Activated CD8-positive, alpha-beta memory T cell treated with anti-CD3 and anti-CD28 coated beads, Interleukin-2, amount 50 U/mL, for 48 hours (primary cell): ENCODE data around the gene KLHL22.

Source experiments
- DNase-seq: peaks from one replicate; pipeline ENCODE4 v3.0.0-alpha.2; 2020

The KLHL22 gene

DNA sequence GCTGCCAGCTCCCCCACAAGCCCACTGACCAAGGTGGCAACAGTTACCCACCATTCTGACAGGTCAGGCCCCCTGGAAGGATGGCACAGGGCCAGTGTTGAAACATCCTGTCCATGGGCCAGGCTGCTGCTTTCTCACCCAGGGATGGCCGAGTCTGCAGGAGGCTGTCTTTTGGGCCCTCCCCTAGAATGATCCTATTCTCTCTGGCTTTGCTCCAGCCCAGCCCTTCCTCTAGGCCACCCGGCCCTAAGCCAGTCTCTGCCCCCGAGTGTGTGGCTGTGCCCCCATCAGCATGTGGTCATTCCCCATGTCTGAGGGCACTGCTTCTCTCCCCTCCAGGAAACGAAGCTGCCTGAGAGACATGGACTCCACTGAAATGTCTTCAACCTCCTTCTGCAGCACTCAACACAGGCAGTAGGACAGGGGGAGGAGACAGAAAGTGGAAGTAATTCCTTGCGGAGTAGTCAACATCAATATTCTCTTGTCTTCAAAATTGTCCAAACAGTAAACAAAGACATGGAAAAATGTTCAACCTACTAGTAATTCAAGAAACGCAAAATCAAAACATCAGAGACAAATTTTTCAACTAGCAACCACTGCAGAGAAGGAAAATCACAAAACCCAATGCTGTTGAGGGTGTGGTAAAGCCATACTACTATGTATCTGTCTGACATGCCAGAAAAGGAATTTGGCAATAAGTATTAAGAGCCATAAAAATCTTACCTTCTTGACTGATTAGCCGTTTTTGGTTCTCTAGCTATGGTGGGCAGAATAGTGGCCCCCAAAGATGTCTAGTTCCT is 52.9 kb downstream of the KLHL22 start:
- DNase-seq = no peak

GRCh38 chr22:20441631-20442484 is 53.7 kb downstream of the KLHL22 start:
- DNase-seq = no peak

- no peak for DNase-seq
Observed at GRCh38 chr22:20440637-20441591, 54.7 kb downstream of the KLHL22 start.

DNA sequence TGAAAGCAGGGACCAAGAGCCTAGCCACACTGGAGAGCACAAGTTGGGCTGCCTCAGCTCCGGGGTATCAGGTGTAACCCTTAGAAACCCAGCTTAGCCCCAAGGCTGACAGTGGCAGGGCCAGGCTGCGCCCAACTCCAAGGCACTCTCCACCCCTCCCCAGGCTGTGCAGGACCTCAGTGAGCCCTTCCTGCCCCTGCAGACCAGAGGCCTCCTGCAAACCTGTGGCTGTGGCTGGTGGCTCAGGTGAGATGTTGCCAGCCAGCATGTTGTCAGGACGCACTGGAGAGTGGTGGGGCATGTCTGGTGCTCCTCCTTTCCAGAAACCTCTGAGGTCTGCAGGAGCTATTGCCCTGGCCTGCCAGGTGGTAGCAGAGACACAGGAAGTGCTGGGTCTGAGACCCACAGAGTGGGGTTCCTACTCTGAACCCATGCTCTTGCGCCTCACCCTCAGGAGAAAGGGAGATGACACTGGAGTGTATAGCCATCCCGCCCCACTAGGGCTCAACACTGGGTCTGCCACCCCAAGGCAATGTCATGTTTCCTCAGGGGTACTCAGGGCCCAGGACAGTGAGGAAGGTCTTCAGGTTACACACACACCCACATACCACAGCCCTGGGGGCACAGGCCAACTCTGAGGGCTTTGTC is 55.5 kb downstream of the KLHL22 start:
- no peak for DNase-seq

DNA sequence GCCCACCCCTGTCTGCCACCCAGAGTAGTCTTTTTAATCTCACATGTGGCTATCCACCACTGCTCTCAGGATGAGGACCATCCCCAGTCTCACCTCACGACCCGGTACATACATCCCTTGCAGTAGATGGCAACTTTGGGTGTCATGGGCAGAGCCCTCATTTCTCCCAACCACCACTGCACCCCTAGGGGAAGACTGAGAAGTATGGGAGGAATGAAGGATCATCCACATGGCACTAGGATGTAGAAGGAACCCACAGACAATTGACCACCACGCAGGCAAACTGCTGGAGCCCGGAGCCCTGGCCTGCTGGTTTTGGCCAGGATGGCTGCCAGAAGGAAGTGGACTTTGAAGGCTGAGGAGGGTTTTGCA is 56.1 kb downstream of the KLHL22 start:
- DNase-seq = no peak

- no peak for DNase-seq
Observed at GRCh38 chr22:20438678-20439492, 56.7 kb downstream of the KLHL22 start.

DNA sequence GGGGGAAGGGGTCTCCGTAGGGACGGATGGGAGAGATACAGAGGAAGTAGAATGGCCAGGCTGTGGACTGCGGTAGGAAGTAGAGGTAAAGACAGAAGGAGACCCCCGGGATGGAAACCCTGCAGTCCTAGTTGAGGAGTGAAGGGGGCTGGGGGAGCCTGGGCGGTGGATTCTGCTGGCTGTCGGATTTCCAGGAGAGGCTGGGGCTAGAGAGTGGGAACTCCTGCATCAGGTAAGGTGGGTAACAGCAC is 57.2 kb downstream of the KLHL22 start:
- DNase-seq = no peak

DNA sequence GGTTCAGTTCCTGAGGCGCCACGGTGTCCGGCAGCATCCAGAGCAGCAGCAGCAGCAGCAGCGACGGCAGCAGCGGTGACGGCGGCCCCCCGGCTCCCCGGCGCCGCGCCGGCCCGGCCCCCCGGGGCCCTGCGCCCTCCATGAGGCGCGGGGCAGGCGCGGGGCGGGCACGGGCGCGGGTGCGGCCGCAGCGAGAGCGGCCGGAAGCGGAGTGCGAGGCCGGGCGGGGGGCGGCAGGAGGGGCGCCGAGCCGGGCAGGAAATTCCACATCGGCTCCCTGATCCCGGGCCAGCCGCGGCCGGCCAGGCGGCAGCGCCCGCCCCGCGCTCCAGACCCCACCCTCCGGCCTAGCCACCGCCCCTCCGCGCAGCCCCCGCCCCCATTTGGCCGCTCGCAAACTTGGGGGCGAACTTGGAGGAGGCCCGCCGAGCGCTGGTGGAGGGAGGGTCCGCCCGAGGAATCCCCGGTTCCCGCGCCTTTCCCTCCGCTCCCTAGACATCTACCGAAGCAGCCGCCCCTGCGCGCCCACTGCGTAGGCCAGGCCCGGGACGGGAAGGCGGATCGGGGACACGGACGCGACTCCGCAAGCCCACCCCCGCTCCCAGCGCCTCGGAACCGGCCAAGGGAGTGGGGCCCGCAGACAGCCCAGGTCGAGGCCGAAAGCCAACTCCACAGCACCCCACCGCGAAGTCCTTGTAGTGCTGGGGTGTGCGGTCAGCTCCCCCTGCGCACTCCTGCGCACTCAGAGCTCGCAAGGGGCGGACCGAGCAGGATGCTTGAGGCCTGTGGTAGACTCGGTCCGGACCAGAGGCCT is 57.8 kb downstream of the KLHL22 start, which contains the start of gene SCARF2:
Gene SCARF2 (minus strand): TSS at position 213 of the 814 bp plus-strand sequence. CDS start 71 bp downstream, at position 142.
- DNase-seq = no peak

DNA sequence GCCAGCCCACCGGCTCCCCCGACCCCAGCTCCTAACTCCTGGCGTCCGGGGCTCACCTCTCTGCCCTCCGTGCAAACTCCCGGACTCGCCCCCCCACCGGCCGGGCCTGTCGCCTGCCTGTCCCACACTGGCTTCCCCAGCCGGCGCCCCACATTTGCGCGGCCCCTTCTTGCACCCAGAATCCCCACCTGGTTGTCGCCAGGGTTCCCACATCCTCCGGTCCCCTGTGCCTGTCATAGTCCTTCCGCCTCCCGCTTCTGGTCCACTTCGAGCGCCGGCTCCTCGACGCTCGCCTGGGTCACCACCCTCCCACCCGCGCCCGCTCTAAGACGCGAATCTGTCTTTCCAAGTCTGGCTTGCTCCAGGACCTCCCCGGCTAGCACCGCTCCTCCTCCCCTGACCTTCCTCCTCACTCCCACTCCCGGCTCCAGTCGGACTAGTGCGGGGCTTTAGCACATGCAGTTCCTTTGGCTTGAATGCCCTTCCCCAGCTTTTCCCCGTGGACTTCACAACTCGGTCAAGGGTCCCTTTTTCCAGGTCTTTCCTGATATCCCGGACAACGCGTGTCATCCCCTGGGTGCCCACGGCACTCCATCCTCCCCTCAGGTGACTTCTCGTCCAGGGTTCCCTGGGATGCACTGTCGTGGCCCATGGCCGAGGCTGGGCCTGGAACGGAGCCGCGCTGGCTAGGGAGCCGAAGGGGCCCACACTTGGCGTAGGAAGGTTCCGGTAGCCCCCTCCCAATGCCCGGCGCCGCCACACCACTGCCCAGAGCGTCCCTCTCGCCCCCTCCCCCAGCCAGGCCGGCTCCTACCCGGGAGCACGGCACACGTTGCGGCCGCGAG is 58.6 kb downstream of the KLHL22 start:
- no peak for DNase-seq

DNA sequence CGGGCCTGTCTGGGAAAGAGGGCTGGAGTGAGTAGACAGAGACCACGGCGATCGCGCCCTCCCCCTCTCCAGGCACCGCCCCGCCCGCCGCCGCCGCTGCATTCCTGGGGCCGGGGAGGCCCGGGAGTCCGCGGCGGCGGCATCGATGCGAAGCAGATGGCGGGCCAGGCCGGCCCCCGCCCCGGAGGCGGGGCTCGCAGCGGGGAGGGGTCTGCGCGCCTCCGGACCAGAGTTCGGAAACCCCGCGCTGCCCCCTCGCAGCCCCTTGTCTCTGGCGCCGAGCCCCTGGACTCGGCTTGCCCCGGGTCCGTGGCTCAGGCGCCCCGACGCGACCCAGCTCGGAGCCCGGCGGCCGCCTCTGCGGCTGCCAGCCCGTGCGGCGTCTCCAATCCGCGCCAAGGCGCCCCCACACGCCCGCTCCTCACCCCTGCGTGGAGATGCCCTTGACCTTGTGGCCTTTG is 59.3 kb downstream of the KLHL22 start:
- DNase-seq = no peak

GRCh38 chr22:20435436-20436306 is 59.9 kb downstream of the KLHL22 start:
- no peak for DNase-seq

DNA sequence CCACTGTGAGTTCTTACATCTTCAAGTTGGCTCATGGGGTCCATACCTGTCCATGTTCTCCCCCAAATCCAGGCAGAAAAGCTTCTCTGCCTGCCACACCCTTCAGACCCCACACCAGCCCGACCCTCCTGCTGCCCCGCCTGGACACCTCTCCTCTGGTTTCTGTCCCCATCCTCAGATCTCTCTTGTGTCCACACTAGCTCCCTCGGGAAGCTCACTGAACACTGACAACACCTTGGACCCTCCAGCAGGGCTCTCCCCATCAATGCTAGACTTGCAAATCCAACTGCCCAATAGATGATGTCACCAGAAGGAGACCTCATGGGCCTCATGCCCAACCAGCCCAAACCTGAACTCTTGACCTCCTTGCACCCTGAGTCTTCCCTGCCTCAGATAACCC is 60.8 kb downstream of the KLHL22 start:
- DNase-seq = no peak

GRCh38 chr22:20434264-20434751 is 61.3 kb downstream of the KLHL22 start:
- no peak for DNase-seq

GRCh38 chr22:20433686-20434241 is 61.8 kb downstream of the KLHL22 start:
- DNase-seq = no peak

- no peak for DNase-seq
Observed at GRCh38 chr22:20433191-20433590, 62.4 kb downstream of the KLHL22 start.

DNA sequence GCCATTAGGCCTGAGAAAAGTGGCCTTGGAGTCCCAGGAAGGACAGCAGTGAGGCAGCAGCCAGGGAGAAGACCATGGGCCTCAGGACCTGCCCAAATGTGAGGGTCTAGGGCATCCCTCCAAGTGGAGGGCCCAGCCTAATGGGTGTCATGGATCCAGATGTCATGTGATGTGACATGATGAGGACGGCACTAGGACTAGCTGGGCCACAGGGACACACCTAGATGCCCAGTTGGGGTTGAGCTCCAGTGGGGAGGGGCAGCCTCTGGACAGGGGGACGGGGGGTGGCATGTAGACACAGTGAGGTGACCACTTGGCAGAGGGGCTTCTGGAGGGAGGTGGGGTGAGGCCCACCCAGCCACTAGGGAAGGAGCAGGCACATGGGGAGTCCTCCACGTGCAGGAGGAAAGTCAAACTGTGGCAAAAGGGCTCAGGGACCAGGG is 63.3 kb downstream of the KLHL22 start:
- no peak for DNase-seq

GRCh38 chr22:20431511-20432192 is 63.9 kb downstream of the KLHL22 start:
- DNase-seq = no peak
